ENCODE results near the gene PTP4A2.
A peak's percentile ranks its signal among the peaks of the same experiment; 100 is the strongest.

Gene PTP4A2

GRCh38 chr1:31883357-31883942, 54.7 kb downstream of the PTP4A2 start:
- no peak for DNase-seq

DNA sequence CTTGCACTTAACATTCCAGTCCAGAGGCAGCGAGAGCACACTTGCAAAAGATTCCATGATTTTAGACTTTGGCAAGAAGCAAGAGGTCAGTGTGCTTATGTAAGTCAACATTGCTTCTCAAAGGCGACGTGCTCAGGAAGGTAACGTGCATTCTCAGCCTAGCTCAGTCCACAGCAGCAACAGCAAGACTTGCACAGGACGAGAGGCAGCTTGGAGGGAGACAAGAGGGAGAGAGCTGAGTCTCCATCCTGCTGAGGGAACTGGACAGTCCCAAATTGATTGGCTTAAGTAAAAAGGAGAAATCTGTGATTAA, 56.5 kb downstream of the PTP4A2 start:
- no peak for DNase-seq

- no peak for DNase-seq
Measured at GRCh38 chr1:31880957-31881687, 57.0 kb downstream of the PTP4A2 start.

DNA sequence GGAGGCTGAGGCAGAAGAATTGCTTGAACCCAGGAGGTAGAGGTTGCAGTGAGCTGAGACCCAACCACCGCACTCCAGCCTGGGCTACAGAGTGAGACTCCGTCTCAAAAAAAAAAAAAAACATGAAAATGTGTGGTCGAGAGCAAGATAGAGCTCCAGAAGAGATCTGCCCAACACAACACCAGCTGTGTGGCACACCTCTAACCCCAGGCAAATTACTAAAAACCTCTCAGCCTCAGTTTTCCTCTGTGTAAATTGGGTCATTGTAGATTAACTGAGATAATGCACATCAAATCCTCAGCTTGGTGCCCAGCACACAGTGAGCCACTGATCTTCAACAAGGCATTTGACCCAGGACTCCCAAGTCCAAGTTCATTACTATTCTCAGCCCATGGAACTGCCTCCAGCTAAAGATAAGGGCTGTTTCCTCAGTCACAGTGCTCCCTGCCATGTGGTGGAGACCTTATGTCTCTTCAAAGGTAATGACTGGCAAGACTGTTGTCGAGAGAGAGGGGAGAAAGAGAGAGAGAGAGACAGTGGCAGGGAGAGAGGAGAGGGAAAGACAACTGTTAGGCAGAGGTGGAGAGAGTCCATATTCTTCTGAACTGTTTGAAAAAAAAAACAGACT, 58.1 kb downstream of the PTP4A2 start:
- DNase-seq = no peak

GRCh38 chr1:31878058-31878457, 60.1 kb downstream of the PTP4A2 start:
- DNase-seq = no peak

DNA sequence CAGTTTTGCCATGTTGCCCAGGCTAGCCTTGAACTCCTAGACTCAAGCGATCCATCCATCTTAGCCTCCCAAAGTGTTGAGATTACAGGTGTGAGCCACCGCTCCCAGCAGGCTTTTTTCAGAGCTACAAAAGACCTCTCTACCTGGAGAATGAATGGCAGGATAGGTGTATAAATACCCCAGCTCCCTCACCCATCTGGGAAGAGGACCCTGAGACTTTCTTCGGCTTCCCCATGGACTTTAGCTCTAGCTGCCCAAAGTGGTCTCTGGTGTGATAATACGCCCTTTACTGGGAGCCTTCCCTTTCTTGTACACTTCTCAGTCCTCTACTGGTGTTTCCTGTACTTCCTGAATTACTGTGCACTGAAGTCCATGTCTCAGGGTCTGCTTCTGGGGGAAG, 60.6 kb downstream of the PTP4A2 start:
- no peak for DNase-seq

DNA sequence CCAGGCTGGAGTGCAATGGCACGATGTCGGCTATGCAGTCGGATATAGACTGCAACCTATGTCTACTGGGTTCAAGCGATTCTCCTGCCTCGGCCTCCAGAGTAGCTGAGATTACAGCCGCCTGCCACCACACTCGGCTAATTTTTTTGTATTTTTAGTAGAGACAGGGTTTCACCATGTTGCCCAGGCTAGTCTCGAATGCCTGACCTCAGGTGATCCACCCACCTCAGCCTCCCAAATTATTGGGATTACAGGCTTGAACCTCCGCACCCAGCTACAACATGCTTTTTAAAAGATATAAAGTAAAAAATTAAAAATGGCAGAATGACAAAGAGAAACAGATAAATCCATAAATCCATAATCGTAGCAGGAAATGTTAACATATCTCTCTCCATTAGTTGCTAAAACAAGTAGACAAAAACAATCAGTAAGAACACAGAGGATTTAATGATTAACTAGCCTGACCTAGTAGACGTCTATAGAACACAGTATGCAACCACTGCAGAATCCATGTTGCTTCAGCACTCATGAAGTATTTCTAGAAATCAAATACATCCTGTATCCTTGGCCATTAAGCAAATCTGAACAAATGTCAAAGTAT, 62.4 kb downstream of the PTP4A2 start:
- no peak for DNase-seq

- DNase-seq = no peak
Measured at GRCh38 chr1:31874942-31875341, 63.2 kb downstream of the PTP4A2 start.

DNA sequence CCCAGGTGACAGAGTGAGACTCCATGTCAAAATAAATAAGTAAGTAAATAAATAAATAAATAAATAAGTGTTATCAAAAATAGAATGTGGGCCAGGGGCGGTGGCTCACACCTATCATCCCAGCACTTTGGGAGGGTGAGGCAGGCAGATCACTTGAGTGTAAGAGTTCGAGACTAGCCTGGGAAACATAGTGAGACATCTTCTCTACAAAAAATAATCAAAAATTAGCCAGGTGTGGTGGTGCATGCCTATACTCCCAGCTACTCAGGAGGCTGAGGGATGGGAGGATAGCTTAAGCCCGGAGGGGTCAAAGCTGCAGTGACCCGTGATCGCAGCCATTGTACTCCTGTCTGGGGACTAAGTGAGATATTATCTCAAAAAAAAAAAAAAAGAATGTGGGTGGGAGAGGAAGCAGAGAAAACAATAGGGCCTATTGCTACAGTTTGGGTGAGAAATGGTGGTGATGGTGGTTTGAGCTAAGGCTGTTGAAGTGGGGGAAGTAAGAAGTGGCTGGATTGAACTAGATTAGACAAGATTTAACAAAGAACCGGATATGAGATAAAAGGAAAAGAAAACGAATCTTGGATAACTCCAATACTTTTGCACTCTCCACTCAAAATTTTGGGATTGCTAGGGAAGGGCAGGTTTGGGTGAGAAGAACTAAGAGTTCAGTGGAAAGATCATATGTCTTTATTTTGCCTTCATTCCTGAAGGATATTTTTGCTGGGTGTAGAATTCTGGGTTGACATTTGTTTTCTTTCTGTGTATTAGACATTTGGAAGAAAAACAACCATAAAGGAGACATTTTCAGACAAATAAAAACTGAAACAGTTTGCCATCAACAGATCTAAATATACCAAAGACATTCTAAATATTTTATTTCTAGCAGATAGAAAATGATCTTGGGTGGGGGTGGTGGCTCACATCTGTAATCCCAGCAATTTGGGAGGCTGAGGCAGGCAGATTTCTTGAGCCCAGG, 65.2 kb downstream of the PTP4A2 start:
- peak; percentile 18 for DNase-seq

GRCh38 chr1:31871703-31872102, 66.5 kb downstream of the PTP4A2 start:
- DNase-seq = no peak

DNA sequence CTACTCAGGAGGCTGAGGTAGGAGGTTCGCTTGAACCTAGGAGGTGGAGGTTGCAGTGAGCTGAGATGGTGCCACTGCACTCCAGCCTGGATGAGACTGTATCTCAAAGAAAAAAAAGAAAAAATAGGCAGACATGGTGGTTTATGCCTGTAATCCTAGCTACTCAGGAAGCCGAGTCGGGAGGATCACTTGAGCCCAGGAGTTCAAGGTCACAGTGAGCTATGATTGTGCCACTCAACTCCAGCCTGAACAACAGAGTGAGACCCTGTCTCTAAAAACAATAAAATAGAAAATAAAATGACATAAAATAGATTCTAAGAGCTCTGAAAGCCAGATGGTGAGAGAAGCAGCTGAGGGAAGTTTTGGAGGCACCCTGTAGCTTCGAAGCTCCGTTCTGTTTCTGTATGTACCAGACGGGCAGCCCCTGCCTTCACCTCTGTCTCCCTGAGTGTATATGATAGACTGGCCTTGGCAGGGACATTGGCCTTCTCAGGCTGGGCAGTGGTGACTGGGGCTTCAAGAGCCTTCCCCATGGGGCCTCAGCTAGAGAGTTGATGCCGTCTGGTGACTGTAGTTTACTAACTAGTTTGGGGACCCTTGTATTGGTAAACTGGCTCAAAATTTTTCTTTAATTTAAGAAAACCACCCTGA, 68.0 kb downstream of the PTP4A2 start:
- DNase-seq = no peak

DNA sequence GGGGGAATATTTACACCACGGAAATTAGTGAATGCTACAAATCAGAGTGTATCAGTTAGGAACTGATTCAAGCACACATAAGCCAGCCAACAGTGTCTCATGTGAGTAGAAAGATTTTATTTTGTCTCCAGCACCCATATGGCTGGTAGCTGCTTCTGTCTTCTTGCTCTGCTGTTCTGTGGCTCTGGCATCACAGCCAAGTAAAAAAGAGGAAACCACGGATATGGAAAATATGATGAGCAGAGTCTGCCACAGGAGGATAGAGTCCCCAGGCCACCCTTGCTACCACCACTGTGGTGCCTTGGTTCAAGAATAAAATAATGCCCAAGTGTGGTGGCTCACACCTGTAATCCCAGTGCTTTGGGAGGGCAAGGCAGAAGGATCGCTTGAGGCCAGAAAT, 68.7 kb downstream of the PTP4A2 start:
- no peak for DNase-seq

DNA sequence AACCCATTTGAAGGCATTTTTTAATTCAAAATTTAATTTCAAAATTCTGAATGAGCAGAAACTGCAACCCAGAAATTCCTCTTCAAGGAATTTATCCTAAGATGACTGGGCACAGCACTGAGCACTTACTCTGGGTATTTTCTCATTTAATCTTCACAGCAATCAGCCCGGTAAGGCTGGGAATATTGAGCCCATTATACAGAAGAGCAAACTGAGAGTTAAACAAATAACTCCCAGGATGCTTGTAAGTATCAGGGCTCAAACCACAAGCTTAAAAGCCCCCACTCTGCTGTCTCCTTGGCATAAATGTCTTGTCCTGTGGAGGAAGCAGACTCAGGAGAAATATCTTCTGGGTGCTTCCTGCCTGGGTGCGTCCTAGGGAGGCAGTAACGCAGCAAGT, 69.3 kb downstream of the PTP4A2 start:
- no peak for DNase-seq

GRCh38 chr1:31867546-31867945, 70.6 kb downstream of the PTP4A2 start:
- no peak for DNase-seq

DNA sequence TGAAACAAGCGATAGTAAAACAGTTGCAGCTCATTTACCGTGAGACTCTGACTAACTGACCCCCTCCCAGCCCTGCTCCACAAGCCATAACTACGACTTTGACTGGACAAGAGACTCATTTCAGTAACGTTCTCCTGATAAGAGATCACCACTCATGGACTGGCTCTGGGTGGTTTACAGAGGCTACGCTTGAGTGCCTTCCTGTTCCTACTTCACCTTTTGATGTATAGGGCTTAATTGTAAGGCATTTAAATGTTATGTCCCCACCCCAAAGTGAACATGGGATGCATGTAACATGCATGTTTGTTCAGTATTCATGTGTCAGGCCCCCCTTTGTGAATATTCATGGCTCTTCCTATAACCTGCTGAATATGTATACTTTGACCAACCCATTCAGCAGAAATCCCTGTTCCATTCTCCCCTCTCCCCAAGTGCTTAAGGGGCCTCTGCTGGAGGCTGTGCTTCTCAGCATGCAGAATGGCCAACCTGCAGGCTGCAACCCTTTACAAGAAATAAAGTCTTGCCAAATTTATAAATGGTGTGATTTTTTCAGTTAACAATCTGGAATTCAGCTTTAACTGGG, 71.6 kb downstream of the PTP4A2 start:
- peak; percentile 36 for DNase-seq

DNA sequence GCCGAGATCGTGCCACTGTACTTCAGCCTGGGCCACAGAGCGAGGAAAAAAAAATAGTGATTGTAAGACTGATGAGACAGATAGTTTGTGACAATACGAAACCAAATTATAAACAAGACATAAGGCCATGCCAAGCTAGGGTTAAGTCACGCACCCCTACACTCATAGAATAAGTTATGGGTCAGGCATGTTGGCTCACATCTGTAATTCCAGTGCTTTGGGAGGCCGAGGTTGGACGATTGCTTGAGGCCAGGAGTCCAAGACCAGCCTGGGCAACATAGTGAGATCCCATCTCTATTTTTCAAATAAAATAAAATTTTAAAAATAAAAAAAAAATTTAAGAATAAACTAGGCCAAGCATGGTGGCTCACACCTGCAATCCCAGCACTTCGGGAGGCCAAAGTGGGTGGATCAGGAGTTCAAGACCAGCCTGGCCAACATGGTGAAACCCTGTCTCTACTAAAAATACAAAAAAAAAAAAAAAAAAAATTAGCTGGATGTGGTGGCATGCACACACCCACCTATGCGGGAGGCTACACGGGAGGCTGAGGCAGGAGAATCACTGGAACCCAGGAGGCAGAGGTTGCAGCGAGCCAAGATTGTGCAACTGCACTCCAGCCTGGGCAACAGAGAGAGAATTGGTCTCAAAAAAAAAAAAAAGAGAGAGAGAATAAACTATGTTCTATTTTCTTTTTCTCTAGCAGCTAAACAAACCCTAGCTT, 72.3 kb downstream of the PTP4A2 start:
- no peak for DNase-seq

- DNase-seq = no peak
Measured at GRCh38 chr1:31862071-31862470, 76.1 kb downstream of the PTP4A2 start.

DNA sequence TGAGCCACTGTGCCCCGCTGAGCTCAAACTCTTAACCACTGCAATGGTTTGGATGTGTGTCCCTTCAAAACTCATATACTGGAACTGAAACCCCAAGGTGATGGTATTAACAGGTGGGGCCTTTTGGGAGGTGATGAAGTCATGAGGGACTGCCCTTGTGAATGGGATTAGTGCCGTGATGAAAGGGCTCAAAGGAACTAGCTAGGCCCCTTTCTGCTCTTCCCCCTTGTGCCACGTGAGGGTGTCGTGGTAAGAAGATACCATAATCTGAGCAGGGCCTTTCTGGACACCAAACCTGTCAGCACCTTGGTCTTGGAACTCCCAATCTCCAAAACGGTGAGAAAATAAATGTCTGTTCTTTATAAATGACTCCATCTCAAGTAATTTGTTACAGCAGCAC, 76.8 kb downstream of the PTP4A2 start:
- no peak for DNase-seq

- no peak for DNase-seq
Measured at GRCh38 chr1:31860581-31860980, 77.6 kb downstream of the PTP4A2 start.

- DNase-seq = no peak
Measured at GRCh38 chr1:31859719-31860118, 78.4 kb downstream of the PTP4A2 start.

DNA sequence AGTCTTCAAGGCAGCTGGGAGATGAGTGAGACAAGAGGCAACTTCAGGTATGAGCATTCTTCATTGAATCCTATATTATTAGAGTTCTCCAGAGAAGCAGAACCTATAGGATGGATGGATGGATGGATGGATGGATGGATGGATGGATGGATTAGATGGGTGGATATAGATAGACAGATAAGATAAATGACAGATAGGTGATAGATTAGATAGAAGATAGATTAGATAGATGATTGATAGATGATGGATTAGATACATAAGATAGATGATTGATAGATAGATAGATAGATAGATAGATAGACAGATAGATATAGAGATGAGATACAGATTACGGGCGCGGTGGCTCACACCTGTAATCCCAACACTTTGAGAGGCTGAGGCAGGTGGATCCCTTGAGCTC, 79.1 kb downstream of the PTP4A2 start:
- DNase-seq = no peak

Measured in activated CD4-positive, alpha-beta T cell treated with anti-CD3 and anti-CD28 coated beads, Interleukin-10, Interleukin-2, amounts not matched to agents 100 ng/mL and 50 ng/mL, durations not matched to agents 16 hours and 8 hours (primary cell).